T-helper 2 cell treated with Interferon-gamma antibody and Interleukin-4, amounts not matched to agents 100 ng/mL and 5 ng/mL, for 36 hours (primary cell): ENCODE data around the gene MME. TPM values are rescaled to one million over a fixed set of nuclear protein-coding genes. Genes with fewer than 3 reads are reported as not detected.

Experiments used
- intact Hi-C: fragments of 100-400 bp; cut with micrococcal nuclease; formaldehyde crosslinking; loops from one replicate; pipeline ENCODE4 v1.15.1; 2023
- total RNA-seq: library from RNA; stranded (reverse); gene quantifications from 2 replicates; pipeline ENCODE4 v1.2.3, GENCODE V29; 2022

The MME gene
- total RNA-seq, 1 donor from 2014 or later = not detected

- intact Hi-C loops = no loop called here
These were observed 152.5 kb downstream of the MME start for GRCh38 chr3:155232605-155233004.

GRCh38 chr3:155233213-155233612, 153.1 kb downstream of the MME start:
- intact Hi-C loops = no loop called here

Other genes with a start within 250 kb of the MME start
- gene STRIT1, start 213.4 kb downstream of the MME start, total RNA-seq = not detected in 2 replicates